Measurements from ENCODE around the gene MIPEP. TPM values are rescaled to one million over a fixed set of nuclear protein-coding genes. Genes with fewer than 3 reads are reported as not detected.

The MIPEP gene
- total RNA-seq, 4 donors from 2014 or later: 12.1 to 20.3 (median 16.0) TPM

GRCh38 chr13:23856008-23856750 lies 33.0 kb downstream of the MIPEP start:
- DNase-seq (ENCODE audit: extremely low spot score): no peak
- intact Hi-C loops (cut with DNase I): no loop called here
- Histone ChIP-seq H3K9me3 (no peaks in the 10 kb centered on the region), H3K27ac (replicated peaks in 1 of 4) (no peak overlapping the region), H3K4me3 (no peak overlapping the region), H3K36me3 (peaks cover 0 to 18% (median 12%) of the 10 kb centered on the region in 4 donors), H3K27me3 (no peaks in the 10 kb centered on the region), H3K4me1 (no peaks in the 10 kb centered on the region)
- TF ChIP-seq CTCF (IDR thresholded peaks at IDR 0.05) (no peak), POLR2A (IDR thresholded peaks at IDR 0.05; ENCODE audit: low read depth) (no peak), EP300 (IDR thresholded peaks at IDR 0.05) (no peak), POLR2AphosphoS5 (IDR thresholded peaks at IDR 0.05) (no peak)
- 75% methylated on average over 5 of the region's 5 CpGs for WGBS

- TF ChIP-seq POLR2AphosphoS5 (IDR thresholded peaks at IDR 0.05): no peak
- TF ChIP-seq CTCF (IDR thresholded peaks at IDR 0.05): no peak
- no peak for TF ChIP-seq POLR2A (IDR thresholded peaks at IDR 0.05; ENCODE audit: low read depth)
- no peak for TF ChIP-seq EP300 (IDR thresholded peaks at IDR 0.05)
- Histone ChIP-seq H3K27ac (replicated peaks in 1 of 4) (no peak overlapping the region), H3K4me3 (no peak overlapping the region), H3K36me3 (peaks cover 0 to 18% (median 10%) of the 10 kb centered on the region in 4 donors), H3K4me1 (no peaks in the 10 kb centered on the region), H3K27me3 (no peaks in the 10 kb centered on the region), H3K9me3 (no peaks in the 10 kb centered on the region)
- 95% methylated on average over 3 of the region's 3 CpGs for WGBS
- intact Hi-C loops (cut with DNase I): no loop called here
- no peak for DNase-seq (ENCODE audit: extremely low spot score)
Observed at GRCh38 chr13:23855360-23855759, 33.8 kb downstream of the MIPEP start.

GRCh38 chr13:23852351-23852750 lies 36.8 kb downstream of the MIPEP start:
- no peak overlapping the region for H3K4me3 ChIP-seq
- intact Hi-C loops (cut with DNase I): no loop called here
- no peaks in the 10 kb centered on the region for H3K9me3 ChIP-seq
- no peak for DNase-seq (ENCODE audit: extremely low spot score)
- H3K27ac ChIP-seq (replicated peaks in 1 of 4): no peak overlapping the region
- peaks cover 0 to 18% (median 12%) of the 10 kb centered on the region in 4 donors for H3K4me1 ChIP-seq
- TF ChIP-seq POLR2AphosphoS5 (IDR thresholded peaks at IDR 0.05): no peak
- peaks cover 0 to 14% (median 4%) of the 10 kb centered on the region in 4 donors for H3K36me3 ChIP-seq
- no peaks in the 10 kb centered on the region for H3K27me3 ChIP-seq
- WGBS: 50% methylated on average over 2 of the region's 2 CpGs

- Histone ChIP-seq H3K27me3 (no peaks in the 10 kb centered on the region), H3K36me3 (peaks cover 0 to 7% (median 2%) of the 10 kb centered on the region in 4 donors), H3K4me1 (peaks cover 0 to 18% (median 12%) of the 10 kb centered on the region in 4 donors), H3K9me3 (no peaks in the 10 kb centered on the region), H3K27ac (replicated peaks in 1 of 4) (no peak overlapping the region), H3K4me3 (no peak overlapping the region)
- TF ChIP-seq CTCF (IDR thresholded peaks at IDR 0.05) (no peak), POLR2A (IDR thresholded peaks at IDR 0.05; ENCODE audit: low read depth) (no peak), EP300 (IDR thresholded peaks at IDR 0.05) (no peak), POLR2AphosphoS5 (IDR thresholded peaks at IDR 0.05) (no peak)
- DNase-seq (ENCODE audit: extremely low spot score): no peak
- 79% methylated on average over 2 of the region's 2 CpGs for WGBS
- intact Hi-C loops (cut with DNase I): no loop called here
Observed at GRCh38 chr13:23851106-23851505, 38.1 kb downstream of the MIPEP start.

GRCh38 chr13:23850134-23850533 lies 39.1 kb downstream of the MIPEP start:
- WGBS: 79% methylated on average over 1 of the region's 1 CpG
- TF ChIP-seq POLR2A (IDR thresholded peaks at IDR 0.05; ENCODE audit: low read depth) (no peak), POLR2AphosphoS5 (IDR thresholded peaks at IDR 0.05) (no peak), EP300 (IDR thresholded peaks at IDR 0.05) (no peak), CTCF (IDR thresholded peaks at IDR 0.05) (no peak)

More at GRCh38 chr13:23850134-23850533, 39.1 kb downstream of the MIPEP start:
- peaks cover 0 to 18% (median 12%) of the 10 kb centered on the region in 4 donors for H3K4me1 ChIP-seq
- no peak for DNase-seq (ENCODE audit: extremely low spot score)
- H3K9me3 ChIP-seq: no peaks in the 10 kb centered on the region
- intact Hi-C loops (cut with DNase I): no loop called here
- H3K27me3 ChIP-seq: no peaks in the 10 kb centered on the region
- peaks cover 0 to 3% (median 0%) of the 10 kb centered on the region in 4 donors for H3K36me3 ChIP-seq
- H3K4me3 ChIP-seq: no peak overlapping the region
- no peak overlapping the region for H3K27ac ChIP-seq (replicated peaks in 1 of 4)
